Transverse colon (tissue), 4 donors: ENCODE results near the gene ZBTB7C.

Experiments
- EP300 ChIP-seq: sonication (generic); formaldehyde crosslinking; IDR thresholded peaks from one replicate; pipeline ENCODE4 v1.6.1; 2017; ENCODE audit warnings: antibody characterized with exemption, low read depth
- POLR2A ChIP-seq: fragments of 450-650 bp; IDR thresholded peaks from one replicate; pipeline ENCODE4 v1.6.1; 2016; ENCODE audit warnings: antibody characterized with exemption, mild to moderate bottlenecking, moderate library complexity
- POLR2AphosphoS5 ChIP-seq, 3 donors: sonication (generic); formaldehyde crosslinking; IDR thresholded peaks; one replicate each; pipeline ENCODE4 v1.6.1; 2016; ENCODE audit warnings: antibody characterized with exemption in 3 of 3
- TF ChIP-seq, protein P1 (sequence below), 5 experiments: fragments of 200-600 bp in 3 of 5; fragments of 450-650 bp in 2 of 5; sonication (generic) in 3 of 5; IDR thresholded peaks; 1 replicate in 2 of 5; 2 replicates in 3 of 5; pipeline ENCODE4 v1.5.1; 2016 to 2017; ENCODE audit warnings: antibody characterized with exemption in 5 of 5, inconsistent platforms in 3 of 5, mild to moderate bottlenecking in 2 of 5, moderate library complexity in 1 of 5

GRCh38 chr18:48045744-48046143 is 363.4 kb downstream of the ZBTB7C start:
- TF ChIP-seq, protein P1, sequence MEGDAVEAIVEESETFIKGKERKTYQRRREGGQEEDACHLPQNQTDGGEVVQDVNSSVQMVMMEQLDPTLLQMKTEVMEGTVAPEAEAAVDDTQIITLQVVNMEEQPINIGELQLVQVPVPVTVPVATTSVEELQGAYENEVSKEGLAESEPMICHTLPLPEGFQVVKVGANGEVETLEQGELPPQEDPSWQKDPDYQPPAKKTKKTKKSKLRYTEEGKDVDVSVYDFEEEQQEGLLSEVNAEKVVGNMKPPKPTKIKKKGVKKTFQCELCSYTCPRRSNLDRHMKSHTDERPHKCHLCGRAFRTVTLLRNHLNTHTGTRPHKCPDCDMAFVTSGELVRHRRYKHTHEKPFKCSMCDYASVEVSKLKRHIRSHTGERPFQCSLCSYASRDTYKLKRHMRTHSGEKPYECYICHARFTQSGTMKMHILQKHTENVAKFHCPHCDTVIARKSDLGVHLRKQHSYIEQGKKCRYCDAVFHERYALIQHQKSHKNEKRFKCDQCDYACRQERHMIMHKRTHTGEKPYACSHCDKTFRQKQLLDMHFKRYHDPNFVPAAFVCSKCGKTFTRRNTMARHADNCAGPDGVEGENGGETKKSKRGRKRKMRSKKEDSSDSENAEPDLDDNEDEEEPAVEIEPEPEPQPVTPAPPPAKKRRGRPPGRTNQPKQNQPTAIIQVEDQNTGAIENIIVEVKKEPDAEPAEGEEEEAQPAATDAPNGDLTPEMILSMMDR (IDR thresholded peaks at IDR 0.05) = no peak
- TF ChIP-seq POLR2A (no peak), POLR2AphosphoS5 (IDR thresholded peaks at IDR 0.05) (no peak), EP300 (no peak)
